HepG2 (cell line): ENCODE measurements around the gene TM4SF1. TPM values are rescaled to one million over a fixed set of nuclear protein-coding genes. Genes with fewer than 3 reads are reported as not detected.

Experiments
- BRD4 ChIP-seq: sonication (generic); formaldehyde crosslinking; IDR thresholded peaks from 2 replicates; pipeline ENCODE4 v1.4.0; 2020; ENCODE audit warnings: missing genetic modification reagents
- BRF2 ChIP-seq: sonication (generic); formaldehyde crosslinking; IDR thresholded peaks from 2 replicates; pipeline ENCODE4 v1.8.1; 2022; ENCODE audit warnings: mild to moderate bottlenecking, missing genetic modification reagents
- CHD4 ChIP-seq: fragments of 200-600 bp; sonication (generic); IDR thresholded peaks from 2 replicates; pipeline ENCODE4 v1.7.0; 2017; ENCODE audit warnings: mild to moderate bottlenecking, low read length, borderline replicate concordance
- GLI4 ChIP-seq: sonication (generic); formaldehyde crosslinking; IDR thresholded peaks from 2 replicates; pipeline ENCODE4 v1.5.1; 2020; ENCODE audit warnings: missing genetic modification reagents, mild to moderate bottlenecking, moderate library complexity, borderline replicate concordance
- IKZF5 ChIP-seq: IDR thresholded peaks from 2 replicates; pipeline ENCODE4 v1.6.1; 2018; ENCODE audit warnings: missing genetic modification reagents, mild to moderate bottlenecking, missing compliant biosample characterization
- POLR2A ChIP-seq, 2 experiments: IDR thresholded peaks; 2 replicates each; pipeline ENCODE4 v1.6.1; 2011; ENCODE audit warnings: low read depth in 2 of 2, low read length in 2 of 2, mild to moderate bottlenecking in 1 of 2, moderate library complexity in 1 of 2; ENCODE audit not compliant: insufficient read depth in 1 of 2
- PRDM4 ChIP-seq: sonication (generic); formaldehyde crosslinking; IDR thresholded peaks from 2 replicates; pipeline ENCODE4 v1.9.0; 2021; ENCODE audit warnings: missing genetic modification reagents, borderline replicate concordance
- RORA ChIP-seq: sonication (generic); formaldehyde crosslinking; IDR thresholded peaks from 2 replicates; pipeline ENCODE4 v1.5.0; 2020; ENCODE audit warnings: mild to moderate bottlenecking, missing genetic modification reagents, moderate library complexity
- SETDB1 ChIP-seq: sonication (generic); formaldehyde crosslinking; IDR thresholded peaks from 2 replicates; pipeline ENCODE4 v1.5.1; 2020; ENCODE audit warnings: missing genetic modification reagents, mild to moderate bottlenecking, borderline replicate concordance
- SNAPC5 ChIP-seq: sonication (generic); formaldehyde crosslinking; IDR thresholded peaks from 2 replicates; pipeline ENCODE4 v1.8.1; 2023; ENCODE audit warnings: mild to moderate bottlenecking, missing genetic modification reagents, borderline replicate concordance
- XRCC5 ChIP-seq: fragments of 200-400 bp; formaldehyde crosslinking; optimal IDR thresholded peaks from 2 replicates; pipeline ENCODE3; 2017; ENCODE audit warnings: mild to moderate bottlenecking, low read length
- ZIK1 ChIP-seq: sonication (generic); formaldehyde crosslinking; IDR thresholded peaks from 2 replicates; pipeline ENCODE4 v1.5.0; 2020; ENCODE audit warnings: mild to moderate bottlenecking, low read depth, missing genetic modification reagents, borderline replicate concordance
- ZMYM2 ChIP-seq: sonication (generic); formaldehyde crosslinking; IDR thresholded peaks from 2 replicates; pipeline ENCODE4 v1.8.0; 2022; ENCODE audit warnings: mild to moderate bottlenecking, missing genetic modification reagents
- ZNF275 ChIP-seq: sonication (generic); formaldehyde crosslinking; IDR thresholded peaks from 2 replicates; pipeline ENCODE4 v1.8.0; 2022; ENCODE audit warnings: missing genetic modification reagents, mild to moderate bottlenecking, inconsistent platforms, borderline replicate concordance
- ZNF337 ChIP-seq: sonication (generic); formaldehyde crosslinking; IDR thresholded peaks from 2 replicates; pipeline ENCODE4 v1.5.1; 2020; ENCODE audit warnings: missing genetic modification reagents, low read depth, mild to moderate bottlenecking, borderline replicate concordance
- ZNF563 ChIP-seq: sonication (generic); formaldehyde crosslinking; IDR thresholded peaks from 2 replicates; pipeline ENCODE4 v1.8.0; 2022; ENCODE audit warnings: mild to moderate bottlenecking, moderate library complexity, missing genetic modification reagents
- ZNF577 ChIP-seq: sonication (generic); formaldehyde crosslinking; IDR thresholded peaks from 2 replicates; pipeline ENCODE4 v1.4.0; 2020; ENCODE audit warnings: mild to moderate bottlenecking, low read depth, missing genetic modification reagents, borderline replicate concordance
- ZNF589 ChIP-seq: sonication (generic); formaldehyde crosslinking; conservative IDR thresholded peaks from 2 replicates; pipeline ENCODE4 v1.8.0; 2022; ENCODE audit warnings: mild to moderate bottlenecking, moderate library complexity, missing genetic modification reagents
- ZNF780A ChIP-seq: sonication (generic); formaldehyde crosslinking; IDR thresholded peaks from 2 replicates; pipeline ENCODE4 v1.8.0; 2022; ENCODE audit warnings: mild to moderate bottlenecking, missing genetic modification reagents, moderate library complexity
- ZNF792 ChIP-seq: IDR thresholded peaks from 2 replicates; pipeline ENCODE4 v1.6.1; 2016
- polyA plus RNA-seq, 8 experiments: library from polyadenylated mRNA; depleted of rRNA in 3 of 8; stranded (reverse) in 7 of 8; unstranded in 1 of 8; fragments of >200 nt; fragmentation: Illumina TruSeq in 4 of 8; extraction: Trizol in 4 of 8; gene quantifications; 2 replicates each; pipeline versions ENCODE4 v1.2.1 to v1.2.3, GENCODE V29; 2011 to 2016; ENCODE audit warnings: low read depth in 4 of 8, missing spikeins in 1 of 8, mixed read lengths in 1 of 8; ENCODE audit not compliant: insufficient read depth in 1 of 8
- total RNA-seq, 5 experiments: library from RNA; depleted of rRNA; stranded (reverse); fragments of >200 nt; fragmentation: Illumina TruSeq; extraction: Trizol; gene quantifications; 2 replicates each; pipeline ENCODE4 v1.2.3, GENCODE V29; 2016; ENCODE audit warnings: low read depth in 1 of 5

TM4SF1 gene
- total and polyA plus RNA-seq, 2 of the 13 experiments (the other 11 are each of a cell fraction or from before 2014, with no cell fraction given) = 431 to 1,359 TPM

GRCh38 chr3:149377408-149378364 is at the start of gene TM4SF1 (continued):
- TF ChIP-seq ZMYM2 (peak; percentile 55; the same call in 1 of the 2 replicates), PRDM4 (CRISPR knock-in tag) (no peak), POLR2A (IDR thresholded peaks at IDR 0.05; ENCODE audit: insufficient read depth in 1 of 2, low read depth in 2 of 2, low read length in 2 of 2) (peak; percentile 96 to 100), ZNF577 (no peak), GLI4 (CRISPR knock-in tag) (no peak), RORA (CRISPR knock-in tag) (no peak), ZIK1 (CRISPR knock-in tag) (no peak), IKZF5 (CRISPR knock-in tag) (peak; percentile 91; the same call in 1 of the 2 replicates), SNAPC5 (CRISPR knock-in tag) (no peak), ZNF589 (CRISPR knock-in tag) (no peak; the same call in 1 of the 2 replicates), ZNF337 (CRISPR knock-in tag) (no peak), BRD4 (CRISPR knock-in tag) (peak; percentile 84), SETDB1 (CRISPR knock-in tag) (no peak), CHD4 (no peak), BRF2 (CRISPR knock-in tag) (peak; percentile 49; the same call in 1 of the 2 replicates), ZNF780A (CRISPR knock-in tag) (no peak), ZNF792 (no peak; the same call in none of the 2 replicates), ZNF275 (CRISPR knock-in tag) (peak; percentile 70; the same call in 1 of the 2 replicates), ZNF563 (CRISPR knock-in tag) (peak; percentile 69; the same call in 1 of the 2 replicates), XRCC5 (peak; percentile 88)
